Measurements from ENCODE around the gene SBSN.

SBSN gene

GRCh38 chr19:35507561-35507960 lies 20.6 kb downstream of the SBSN start:
- TF ChIP-seq CTCF (IDR thresholded peaks at IDR 0.05; ENCODE audit: low read depth, low read length, missing control alignments) = no peak
- no peak for DNase-seq (ENCODE audit: extremely low read depth, low read depth)
- H3K4me3 ChIP-seq (replicated peaks; ENCODE audit: low read depth, low read length) = no peak overlapping the region

DNA sequence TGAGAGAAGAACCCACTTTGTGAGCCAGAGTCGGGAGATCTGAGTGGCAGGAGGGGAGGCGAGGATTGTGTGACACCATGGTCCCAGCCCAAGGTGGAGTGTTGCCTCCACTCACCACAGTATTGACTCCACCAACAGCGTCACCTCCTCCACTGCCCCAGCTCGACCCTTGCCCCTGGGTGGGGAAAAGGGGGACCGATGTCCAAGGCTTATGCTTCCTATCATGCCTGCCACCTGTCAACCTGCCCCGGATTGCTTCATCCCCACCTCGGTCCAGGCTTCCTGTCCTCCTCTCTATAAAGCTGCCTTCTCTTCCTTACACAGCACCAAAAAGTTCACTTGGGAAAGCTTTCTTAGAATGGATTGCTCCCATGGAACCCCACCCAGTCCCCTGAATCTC lies 22.1 kb downstream of the SBSN start:
- H3K4me3 ChIP-seq (replicated peaks; ENCODE audit: low read depth, low read length) = no peak overlapping the region
- no peak for TF ChIP-seq CTCF (IDR thresholded peaks at IDR 0.05; ENCODE audit: low read depth, low read length, missing control alignments)
- DNase-seq (ENCODE audit: extremely low read depth, low read depth) = no peak

- TF ChIP-seq CTCF (IDR thresholded peaks at IDR 0.05; ENCODE audit: low read depth, low read length, missing control alignments) = no peak
- no peak for DNase-seq (ENCODE audit: extremely low read depth, low read depth)
- no peak overlapping the region for H3K4me3 ChIP-seq (replicated peaks; ENCODE audit: low read depth, low read length)
Measured at GRCh38 chr19:35502751-35503150, 25.4 kb downstream of the SBSN start.

DNA sequence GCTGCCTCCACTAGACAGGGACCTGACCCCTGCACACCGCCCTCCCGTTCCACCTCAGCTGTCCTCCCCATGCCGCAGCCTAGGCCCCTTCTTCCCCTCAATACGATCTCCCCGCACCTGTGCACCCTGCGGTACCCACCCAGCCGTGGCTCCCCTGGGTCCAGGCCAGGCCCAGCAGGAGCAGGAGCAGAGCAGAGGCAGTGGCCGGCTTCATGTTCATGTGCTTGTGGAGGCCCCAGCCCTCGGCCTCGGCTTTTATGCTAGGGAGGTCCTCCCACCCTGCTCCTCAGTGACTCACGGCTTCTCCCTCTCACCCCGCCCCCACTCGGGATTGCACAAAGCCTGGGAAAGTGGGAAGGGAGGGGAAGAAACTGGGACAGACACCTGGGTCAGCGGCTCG lies 26.4 kb downstream of the SBSN start:
- H3K4me3 ChIP-seq (replicated peaks; ENCODE audit: low read depth, low read length) = no peak overlapping the region
- DNase-seq (ENCODE audit: extremely low read depth, low read depth) = no peak
- TF ChIP-seq CTCF (IDR thresholded peaks at IDR 0.05; ENCODE audit: low read depth, low read length, missing control alignments) = no peak

DNA sequence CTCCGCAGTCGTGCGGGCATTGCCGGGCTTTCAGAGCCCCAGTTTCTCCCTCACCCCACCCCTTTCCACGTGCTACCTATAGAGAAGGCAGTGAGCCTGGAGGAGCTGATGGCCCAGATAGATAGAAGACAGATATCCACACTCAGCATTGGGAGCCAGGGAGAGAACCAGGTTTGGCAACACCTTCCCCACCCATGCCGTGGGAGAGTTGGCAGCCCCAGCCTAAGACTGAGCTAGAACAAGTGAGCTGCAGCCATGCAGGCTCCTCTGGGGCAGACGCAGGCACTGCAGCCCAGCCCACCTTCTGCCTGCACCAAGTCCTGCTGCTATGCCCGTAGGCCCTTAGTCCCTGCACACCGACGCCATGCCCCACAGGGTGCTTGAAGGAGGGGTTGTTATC lies 27.5 kb downstream of the SBSN start:
- TF ChIP-seq CTCF (IDR thresholded peaks at IDR 0.05; ENCODE audit: low read depth, low read length, missing control alignments) = no peak
- no peak overlapping the region for H3K4me3 ChIP-seq (replicated peaks; ENCODE audit: low read depth, low read length)
- no peak for DNase-seq (ENCODE audit: extremely low read depth, low read depth)

- DNase-seq (ENCODE audit: extremely low read depth, low read depth) = no peak
- H3K4me3 ChIP-seq (replicated peaks; ENCODE audit: low read depth, low read length) = no peak overlapping the region
- TF ChIP-seq CTCF (IDR thresholded peaks at IDR 0.05; ENCODE audit: low read depth, low read length, missing control alignments) = no peak
Measured at GRCh38 chr19:35498984-35499527, 29.1 kb downstream of the SBSN start.

DNA sequence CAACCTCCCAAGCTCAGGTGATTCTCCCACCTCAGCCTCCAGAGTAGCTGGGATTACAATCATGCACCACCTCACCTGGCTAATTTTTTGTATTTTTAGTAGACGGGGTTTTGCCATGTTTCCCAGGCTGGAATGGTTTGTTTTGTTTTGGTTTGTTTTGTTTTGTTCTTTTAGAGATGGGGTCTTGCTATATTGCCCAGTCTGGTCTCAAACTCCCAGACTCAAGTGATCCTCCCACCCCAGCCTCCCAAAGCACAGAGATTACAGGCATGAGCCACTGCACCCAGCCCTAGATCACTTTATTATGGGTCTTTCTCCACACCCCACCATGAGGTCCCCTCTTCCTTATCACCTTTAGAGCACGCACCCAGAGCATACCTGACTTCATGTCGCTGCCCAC lies 29.9 kb downstream of the SBSN start:
- no peak overlapping the region for H3K4me3 ChIP-seq (replicated peaks; ENCODE audit: low read depth, low read length)
- DNase-seq (ENCODE audit: extremely low read depth, low read depth) = no peak
- no peak for TF ChIP-seq CTCF (IDR thresholded peaks at IDR 0.05; ENCODE audit: low read depth, low read length, missing control alignments)
